Tibial artery (tissue), 4 donors: ENCODE results near the gene NOL4L.

Experiments used
- DNase-seq, 2 donors: peaks; one replicate each; pipeline ENCODE4 v3.0.0-alpha.2; 2019
- H3K27ac ChIP-seq, 2 donors: fragments of 200-600 bp; sonication (generic) in 1 of 2; 1 replicate in 1 of 2; 2 replicates in 1 of 2; pipeline ENCODE4 v1.5.1; 2018 to 2019; ENCODE audit warnings: mild to moderate bottlenecking in 1 of 2
- H3K27me3 ChIP-seq, 2 donors: fragments of 200-600 bp; sonication (generic) in 1 of 2; one replicate each; pipeline versions ENCODE4 v1.5.1 to v1.6.0; 2016 to 2019
- H3K36me3 ChIP-seq, 3 donors: fragments of 200-600 bp; sonication (generic) in 2 of 3; one replicate each; pipeline ENCODE4 v1.5.1; 2016 to 2019; ENCODE audit warnings: mild to moderate bottlenecking in 2 of 3
- H3K4me1 ChIP-seq, 4 donors: fragments of 200-600 bp; sonication (generic) in 2 of 4; 1 replicate in 3 of 4; 2 replicates in 1 of 4; pipeline ENCODE4 v1.5.1; 2016 to 2019
- H3K4me3 ChIP-seq, 2 donors: fragments of 200-600 bp; sonication (generic) in 1 of 2; 1 replicate in 1 of 2; 2 replicates in 1 of 2; pipeline ENCODE4 v1.5.1; 2018 to 2019; ENCODE audit warnings: mild to moderate bottlenecking in 2 of 2
- H3K9me3 ChIP-seq, 3 donors: fragments of 200-600 bp; sonication (generic) in 1 of 3; one replicate each; pipeline ENCODE4 v1.5.1; 2016 to 2019
- intact Hi-C: fragments of 100-400 bp; cut with DNase I; formaldehyde crosslinking; loops from one replicate; pipeline ENCODE4 v1.15.0; 2023; ENCODE audit warnings: low total_unique reads
- TF ChIP-seq, protein P1 (sequence below), 2 experiments: fragments of 200-600 bp in 1 of 2; fragments of 450-650 bp in 1 of 2; IDR thresholded peaks; one replicate each; pipeline ENCODE4 v1.5.1; 2017 to 2019; ENCODE audit warnings: antibody characterized with exemption in 2 of 2, mild to moderate bottlenecking in 1 of 2, moderate library complexity in 1 of 2

Gene NOL4L

GRCh38 chr20:32609111-32609773, 24.1 kb upstream of the NOL4L start:
- peaks cover 0 to 47% of the 10 kb centered on the region in 2 donors for H3K27me3 ChIP-seq
- no peaks in the 10 kb centered on the region for H3K36me3 ChIP-seq

GRCh38 chr20:32608664-32609015, 23.5 kb upstream of the NOL4L start:
- intact Hi-C loops: no loop called here
- DNase-seq: no peak
- TF ChIP-seq, protein P1, sequence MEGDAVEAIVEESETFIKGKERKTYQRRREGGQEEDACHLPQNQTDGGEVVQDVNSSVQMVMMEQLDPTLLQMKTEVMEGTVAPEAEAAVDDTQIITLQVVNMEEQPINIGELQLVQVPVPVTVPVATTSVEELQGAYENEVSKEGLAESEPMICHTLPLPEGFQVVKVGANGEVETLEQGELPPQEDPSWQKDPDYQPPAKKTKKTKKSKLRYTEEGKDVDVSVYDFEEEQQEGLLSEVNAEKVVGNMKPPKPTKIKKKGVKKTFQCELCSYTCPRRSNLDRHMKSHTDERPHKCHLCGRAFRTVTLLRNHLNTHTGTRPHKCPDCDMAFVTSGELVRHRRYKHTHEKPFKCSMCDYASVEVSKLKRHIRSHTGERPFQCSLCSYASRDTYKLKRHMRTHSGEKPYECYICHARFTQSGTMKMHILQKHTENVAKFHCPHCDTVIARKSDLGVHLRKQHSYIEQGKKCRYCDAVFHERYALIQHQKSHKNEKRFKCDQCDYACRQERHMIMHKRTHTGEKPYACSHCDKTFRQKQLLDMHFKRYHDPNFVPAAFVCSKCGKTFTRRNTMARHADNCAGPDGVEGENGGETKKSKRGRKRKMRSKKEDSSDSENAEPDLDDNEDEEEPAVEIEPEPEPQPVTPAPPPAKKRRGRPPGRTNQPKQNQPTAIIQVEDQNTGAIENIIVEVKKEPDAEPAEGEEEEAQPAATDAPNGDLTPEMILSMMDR (IDR thresholded peaks at IDR 0.05): no peak
- Histone ChIP-seq H3K4me3 (no peak overlapping the region), H3K27ac (no peak overlapping the region), H3K4me1 (no peaks in the 10 kb centered on the region), H3K36me3 (no peaks in the 10 kb centered on the region), H3K9me3 (no peaks in the 10 kb centered on the region), H3K27me3 (peaks cover 0 to 50% of the 10 kb centered on the region in 2 donors)

More at GRCh38 chr20:32609111-32609773, 24.1 kb upstream of the NOL4L start:
- Histone ChIP-seq H3K4me3 (no peak overlapping the region), H3K4me1 (no peaks in the 10 kb centered on the region), H3K9me3 (no peaks in the 10 kb centered on the region), H3K27ac (no peak overlapping the region)
- TF ChIP-seq, protein P1 (IDR thresholded peaks at IDR 0.05): no peak
- intact Hi-C loops: no loop called here
- DNase-seq: no peak

DNA sequence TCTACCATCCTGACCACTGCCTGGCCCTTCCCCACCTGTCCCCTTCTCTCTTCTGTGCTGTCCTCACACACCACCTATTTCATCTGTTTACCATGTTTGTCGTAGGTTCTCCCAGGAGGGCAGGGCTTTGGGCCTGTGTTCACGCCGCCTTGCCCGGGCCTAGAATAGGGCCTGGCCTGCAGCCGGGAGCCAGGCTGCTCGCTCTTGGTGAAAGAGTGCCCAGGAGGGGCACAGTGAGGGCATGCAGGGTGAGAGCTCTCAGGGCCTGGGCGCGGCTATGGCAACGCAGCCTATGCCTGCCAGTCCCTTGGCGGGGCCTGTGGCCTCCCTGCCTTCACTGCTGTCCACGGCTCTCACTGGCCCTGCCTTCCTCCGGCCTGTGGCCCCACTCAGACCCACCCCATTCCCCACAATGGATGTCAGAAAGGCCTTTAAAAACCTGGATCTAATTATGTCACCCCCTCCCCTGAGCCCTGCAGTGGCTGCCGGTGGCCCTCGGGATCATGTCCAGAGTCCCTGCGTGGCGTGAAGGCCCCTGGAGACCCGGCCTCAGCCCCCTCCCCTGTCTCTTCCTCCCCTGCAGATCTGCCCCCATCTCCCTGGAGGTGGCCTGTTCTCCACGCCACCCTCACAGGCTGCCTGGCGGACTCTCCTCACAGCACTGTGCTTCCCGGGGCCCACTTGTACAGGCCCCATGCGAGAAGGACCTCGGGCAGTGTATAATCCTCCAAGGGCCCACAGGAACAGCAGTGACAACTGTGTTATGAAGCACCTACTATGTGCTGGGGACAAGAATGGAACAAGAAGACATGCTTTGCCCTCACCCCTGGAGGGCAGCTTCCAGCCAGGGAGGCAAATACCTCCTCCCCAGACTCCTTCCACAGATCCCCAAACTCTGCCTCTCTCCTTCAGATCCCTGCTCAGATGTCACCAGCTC, 22.9 kb upstream of the NOL4L start:
- TF ChIP-seq, protein P1 (IDR thresholded peaks at IDR 0.05): no peak
- no peak overlapping the region for H3K4me3 ChIP-seq

GRCh38 chr20:32607324-32607723, 22.2 kb upstream of the NOL4L start:
- H3K27me3 ChIP-seq: peaks cover 0 to 44% of the 10 kb centered on the region in 2 donors
- TF ChIP-seq, protein P1 (IDR thresholded peaks at IDR 0.05): no peak
- intact Hi-C loops: no loop called here

More for the DNA sequence above, 22.9 kb upstream of the NOL4L start:
- Histone ChIP-seq H3K36me3 (no peaks in the 10 kb centered on the region), H3K27ac (no peak overlapping the region), H3K9me3 (no peaks in the 10 kb centered on the region), H3K4me1 (no peaks in the 10 kb centered on the region), H3K27me3 (peaks cover 0 to 50% of the 10 kb centered on the region in 2 donors)
- DNase-seq: no peak
- intact Hi-C loops: no loop called here

GRCh38 chr20:32606790-32607189, 21.7 kb upstream of the NOL4L start:
- no peaks in the 10 kb centered on the region for H3K4me1 ChIP-seq
- H3K36me3 ChIP-seq: no peaks in the 10 kb centered on the region
- peaks cover 0 to 40% of the 10 kb centered on the region in 2 donors for H3K27me3 ChIP-seq
- no peak overlapping the region for H3K27ac ChIP-seq
- no peak for DNase-seq
- intact Hi-C loops: no loop called here
- H3K4me3 ChIP-seq: no peak overlapping the region
- TF ChIP-seq, protein P1 (IDR thresholded peaks at IDR 0.05): no peak
- no peaks in the 10 kb centered on the region for H3K9me3 ChIP-seq

More at GRCh38 chr20:32607324-32607723, 22.2 kb upstream of the NOL4L start:
- Histone ChIP-seq H3K9me3 (no peaks in the 10 kb centered on the region), H3K36me3 (no peaks in the 10 kb centered on the region), H3K4me1 (no peaks in the 10 kb centered on the region), H3K27ac (no peak overlapping the region), H3K4me3 (no peak overlapping the region)
- no peak for DNase-seq
